Astrocyte of the spinal cord (primary cell): Measurements from ENCODE around the gene HCN2.

Source experiments
- DNase-seq: peaks from one replicate; pipeline ENCODE4 v3.0.0; 2011; ENCODE audit warnings: low read depth, low spot score
- H3K4me3 ChIP-seq: 2 replicates; pipeline ENCODE4 v1.5.1; 2011; ENCODE audit warnings: low read depth, mild to moderate bottlenecking, low read length, moderate library complexity
- in situ Hi-C: cut with HindIII; loops from 2 replicates; pipeline ENCODE4 v1.10.0; 2017; ENCODE audit warnings: low sequenced_read_pairs
- TF ChIP-seq, protein P1 (sequence below): IDR thresholded peaks from 2 replicates; pipeline ENCODE4 v1.5.1; 2012; ENCODE audit warnings: low read depth, mild to moderate bottlenecking, low read length, inconsistent platforms

HCN2 gene

DNA sequence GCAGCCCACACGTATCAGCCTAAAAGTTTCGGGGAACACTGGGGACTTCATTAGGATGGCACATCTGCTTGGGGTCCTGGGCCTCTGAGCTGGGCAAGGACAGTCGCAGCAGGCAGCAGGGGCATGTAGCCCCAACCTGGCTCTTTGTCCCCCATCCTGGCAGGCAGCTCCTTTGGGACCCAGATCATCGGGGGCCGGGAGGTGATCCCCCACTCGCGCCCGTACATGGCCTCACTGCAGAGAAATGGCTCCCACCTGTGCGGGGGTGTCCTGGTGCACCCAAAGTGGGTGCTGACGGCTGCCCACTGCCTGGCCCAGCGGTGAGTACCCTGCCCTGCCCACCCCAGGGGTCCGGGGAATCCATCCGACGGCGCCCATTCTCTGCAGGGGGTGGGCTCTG lies 42.6 kb upstream of the HCN2 start:
- TF ChIP-seq, protein P1, sequence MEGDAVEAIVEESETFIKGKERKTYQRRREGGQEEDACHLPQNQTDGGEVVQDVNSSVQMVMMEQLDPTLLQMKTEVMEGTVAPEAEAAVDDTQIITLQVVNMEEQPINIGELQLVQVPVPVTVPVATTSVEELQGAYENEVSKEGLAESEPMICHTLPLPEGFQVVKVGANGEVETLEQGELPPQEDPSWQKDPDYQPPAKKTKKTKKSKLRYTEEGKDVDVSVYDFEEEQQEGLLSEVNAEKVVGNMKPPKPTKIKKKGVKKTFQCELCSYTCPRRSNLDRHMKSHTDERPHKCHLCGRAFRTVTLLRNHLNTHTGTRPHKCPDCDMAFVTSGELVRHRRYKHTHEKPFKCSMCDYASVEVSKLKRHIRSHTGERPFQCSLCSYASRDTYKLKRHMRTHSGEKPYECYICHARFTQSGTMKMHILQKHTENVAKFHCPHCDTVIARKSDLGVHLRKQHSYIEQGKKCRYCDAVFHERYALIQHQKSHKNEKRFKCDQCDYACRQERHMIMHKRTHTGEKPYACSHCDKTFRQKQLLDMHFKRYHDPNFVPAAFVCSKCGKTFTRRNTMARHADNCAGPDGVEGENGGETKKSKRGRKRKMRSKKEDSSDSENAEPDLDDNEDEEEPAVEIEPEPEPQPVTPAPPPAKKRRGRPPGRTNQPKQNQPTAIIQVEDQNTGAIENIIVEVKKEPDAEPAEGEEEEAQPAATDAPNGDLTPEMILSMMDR = no peak
- DNase-seq = no peak
- in situ Hi-C loops = no loop called here
- no peak overlapping the region for H3K4me3 ChIP-seq

- H3K4me3 ChIP-seq = no peak overlapping the region
- DNase-seq = no peak
- in situ Hi-C loops = no loop called here
- TF ChIP-seq, protein P1 = no peak
Measured at GRCh38 chr19:547836-548720, 41.6 kb upstream of the HCN2 start.

GRCh38 chr19:548886-549830 lies 40.5 kb upstream of the HCN2 start:
- DNase-seq = no peak
- no peak overlapping the region for H3K4me3 ChIP-seq
- TF ChIP-seq, protein P1 = no peak
- in situ Hi-C loops = no loop called here

DNA sequence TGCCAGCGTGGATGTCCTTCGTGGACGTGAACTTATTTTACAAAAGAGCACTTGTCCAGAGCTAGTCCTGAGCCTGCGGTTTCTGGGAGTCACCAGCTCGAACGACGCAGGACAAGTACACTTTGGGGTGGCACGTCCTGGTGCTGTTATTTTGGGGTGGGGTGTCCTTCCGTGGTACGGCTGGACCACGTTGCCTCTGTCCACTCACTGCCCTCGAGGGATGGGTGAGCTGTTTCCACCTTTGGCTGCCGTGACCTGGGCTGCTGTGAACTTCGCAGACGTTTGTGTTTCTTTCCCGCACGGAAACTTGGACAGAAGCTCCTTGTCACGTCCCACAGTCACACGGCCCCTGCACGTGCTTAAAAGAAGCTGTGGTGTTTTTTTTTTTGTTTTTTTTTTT lies 34.9 kb upstream of the HCN2 start:
- no peak for DNase-seq
- no peak overlapping the region for H3K4me3 ChIP-seq
- in situ Hi-C loops = no loop called here
- TF ChIP-seq, protein P1 = no peak

- TF ChIP-seq, protein P1 = no peak
- no peak overlapping the region for H3K4me3 ChIP-seq
- in situ Hi-C loops = no loop called here
- no peak for DNase-seq
Measured at GRCh38 chr19:555474-555808, 34.2 kb upstream of the HCN2 start.

DNA sequence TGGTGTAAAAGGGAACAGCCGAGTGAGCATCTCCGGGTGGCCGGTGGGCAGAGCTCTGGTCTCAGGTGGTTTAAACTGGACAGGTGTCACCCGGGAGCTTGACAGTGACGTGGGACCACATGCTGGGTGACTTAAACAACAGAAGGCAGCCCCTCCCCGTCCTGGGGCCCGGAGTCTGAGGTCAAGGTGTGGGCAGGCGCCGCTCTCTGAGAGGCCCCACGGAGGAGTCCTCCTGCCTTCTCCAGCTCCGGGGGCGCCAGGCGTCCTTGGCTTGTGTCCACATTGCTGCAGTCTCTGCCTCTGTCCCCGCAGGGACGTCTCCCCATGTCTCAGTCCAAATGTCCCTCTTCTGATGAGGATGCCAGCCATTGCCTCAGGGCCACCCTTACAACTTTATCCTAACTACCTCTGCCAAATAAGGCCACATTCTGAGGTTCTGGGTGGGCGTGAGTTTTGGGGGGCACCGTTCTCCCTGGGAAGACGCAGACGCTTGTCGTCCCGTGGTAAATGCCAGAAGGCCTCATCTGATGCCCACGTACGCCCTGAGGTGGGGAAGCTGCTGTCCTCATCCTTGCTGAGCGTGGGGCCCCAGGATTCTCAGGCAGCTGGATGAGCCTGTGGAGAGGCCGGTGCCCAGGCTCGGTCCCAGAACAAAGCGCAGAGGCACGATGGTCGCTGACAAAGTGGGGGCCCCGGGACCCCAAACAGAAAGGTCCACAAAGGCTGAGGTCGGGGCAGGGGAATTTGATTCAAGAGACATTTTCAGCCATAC lies 32.9 kb upstream of the HCN2 start:
- H3K4me3 ChIP-seq = no peak overlapping the region
- TF ChIP-seq, protein P1 = no peak
- in situ Hi-C loops = no loop called here
- DNase-seq = no peak
